T-cell (primary cell): ENCODE data around the gene GUCA2A. TPM values are rescaled to one million over a fixed set of nuclear protein-coding genes. Genes with fewer than 3 reads are reported as not detected.

Experiments
- ATAC-seq, 4 experiments: fragments of 200-7000 bp in 3 of 4; fragments of 150-1000 bp in 1 of 4; cut with Tn5 transposase; replicated peaks in 1 of 4; 1 replicate in 3 of 4; 2 replicates in 1 of 4; pipeline ENCODE4 v1.10.0; 2021; ENCODE audit warnings: moderate library complexity in 3 of 4, mild to moderate bottlenecking in 2 of 4, moderate number of reproducible peaks in 1 of 4
- CTCF ChIA-PET, 2 donors: fragments of 300-600 bp; sonication (Branson Sonifier 250); formaldehyde crosslinking; loops; one replicate each; lab custom pipeline; 2022; ENCODE audit warnings: antibody characterized with exemption in 2 of 2; lab: Charles Lee
- POLR2A ChIA-PET, 2 donors: fragments of 300-600 bp; sonication (Branson Sonifier 250); formaldehyde crosslinking; loops; one replicate each; lab custom pipeline; 2022; ENCODE audit warnings: antibody characterized with exemption in 2 of 2; lab: Charles Lee
- DNase-seq, 35 experiments: peaks; one replicate each; pipeline versions ENCODE4 v3.0.0 to v3.0.0-alpha.2; 2013 to 2023
- H3K27ac ChIP-seq: one replicate; pipeline ENCODE4 v1.5.1; 2013; ENCODE audit warnings: low read length
- H3K27me3 ChIP-seq, 2 experiments: replicated peaks in 1 of 2; 1 replicate in 1 of 2; 2 replicates in 1 of 2; pipeline versions ENCODE4 v1.6.1 to v1.7.0; 2013; ENCODE audit warnings: low read length in 1 of 2, mixed read lengths in 1 of 2; ENCODE audit not compliant: control insufficient read depth in 2 of 2, insufficient read depth in 2 of 2; ENCODE audit errors: extremely low read depth in 1 of 2
- H3K36me3 ChIP-seq, 2 donors: 1 replicate in 1 of 2; 2 replicates in 1 of 2; pipeline versions ENCODE4 v1.6.1 to v1.7.0; 2013; ENCODE audit warnings: low read length in 1 of 2; ENCODE audit not compliant: control insufficient read depth in 2 of 2, insufficient read depth in 1 of 2; ENCODE audit errors: extremely low read depth in 1 of 2
- H3K4me1 ChIP-seq, 2 experiments: 1 replicate in 1 of 2; 2 replicates in 1 of 2; pipeline versions ENCODE4 v1.6.1 to v1.7.0; 2013; ENCODE audit warnings: low read length in 2 of 2, mixed read lengths in 1 of 2; ENCODE audit not compliant: insufficient read depth in 2 of 2, control insufficient read depth in 1 of 2; ENCODE audit errors: extremely low read depth in 1 of 2
- H3K4me3 ChIP-seq, 2 donors: 1 replicate in 1 of 2; 2 replicates in 1 of 2; pipeline versions ENCODE4 v1.5.1 to v1.7.0; 2013; ENCODE audit warnings: mild to moderate bottlenecking in 2 of 2, low read length in 1 of 2, moderate library complexity in 1 of 2; ENCODE audit not compliant: control insufficient read depth in 1 of 2; ENCODE audit errors: extremely low read depth in 1 of 2
- H3K9me3 ChIP-seq: 2 replicates; pipeline ENCODE4 v1.7.0; 2013
- H3K27ac Mint-ChIP-seq, 2 donors: one replicate each; pipeline ENCODE4 v1.8.0; 2020 to 2021; ENCODE audit warnings: mild to moderate bottlenecking in 2 of 2, mixed read lengths in 2 of 2
- H3K27me3 Mint-ChIP-seq, 2 donors: one replicate each; pipeline ENCODE4 v1.8.0; 2021 to 2022; ENCODE audit warnings: mixed read lengths in 2 of 2
- H3K36me3 Mint-ChIP-seq: one replicate; pipeline ENCODE4 v1.8.0; 2021; ENCODE audit warnings: mixed read lengths
- H3K4me1 Mint-ChIP-seq, 3 donors: one replicate each; pipeline ENCODE4 v1.8.0; 2020 to 2022; ENCODE audit warnings: mixed read lengths in 3 of 3, mild to moderate bottlenecking in 1 of 3
- H3K4me3 Mint-ChIP-seq, 3 donors: one replicate each; pipeline ENCODE4 v1.8.0; 2020 to 2022; ENCODE audit warnings: mild to moderate bottlenecking in 3 of 3, mixed read lengths in 3 of 3, moderate library complexity in 3 of 3
- H3K9me3 Mint-ChIP-seq, 3 donors: one replicate each; pipeline ENCODE4 v1.8.0; 2020 to 2022; ENCODE audit warnings: mixed read lengths in 3 of 3
- WGBS: methylation state at CpG from one replicate; pipeline ENCODE4 v1.1.5; 2013; ENCODE audit warnings: missing lambda C conversion rate; ENCODE audit not compliant: insufficient coverage; 5-methylcytosine and 5-hydroxymethylcytosine counted together
- total RNA-seq, 35 experiments: library from RNA in 6 of 35; stranded (reverse) in 6 of 35; fragments of 120-200 nt in 1 of 35; gene quantifications; one replicate each; pipeline versions ENCODE4 v1.2.1 to v1.2.4 and lab custom pipeline; 2013 to 2026

GUCA2A gene
- total RNA-seq, 5 donors from 2014 or later (not counting 1 experiment from before 2014, with no cell fraction given) = not detected

- POLR2A ChIA-PET = no interaction called here
- H3K27ac Mint-ChIP-seq = no peak overlapping the region
Observed at GRCh38 chr1:42162181-42162580, 2.4 kb downstream of the GUCA2A start.

GRCh38 chr1:42158189-42158588 is 6.4 kb downstream of the GUCA2A start:
- CTCF ChIA-PET = no interaction called here
- H3K27ac Mint-ChIP-seq = no peak overlapping the region

More at GRCh38 chr1:42162181-42162580, 2.4 kb downstream of the GUCA2A start:
- no peak for ATAC-seq
- H3K4me3 ChIP-seq = no peak overlapping the region
- H3K36me3 ChIP-seq = no peaks in the 10 kb centered on the region
- H3K9me3 ChIP-seq = no peaks in the 10 kb centered on the region
- no peak overlapping the region for H3K27ac ChIP-seq
- no peaks in the 10 kb centered on the region for H3K4me1 ChIP-seq
- peaks cover 7 to 10% (median 7%) of the 10 kb centered on the region in 3 donors for H3K4me1 Mint-ChIP-seq
- WGBS = 84% methylated on average over 2 of the region's 5 CpGs
- CTCF ChIA-PET = no interaction called here
- peaks cover 0 to 30% of the 10 kb centered on the region in 2 experiments for H3K27me3 ChIP-seq
- peaks cover 7 to 8% of the 10 kb centered on the region in 2 donors for H3K27me3 Mint-ChIP-seq
- no peaks in the 10 kb centered on the region for H3K36me3 Mint-ChIP-seq
- DNase-seq = no peak
- H3K4me3 Mint-ChIP-seq = no peak overlapping the region
- H3K9me3 Mint-ChIP-seq = peaks cover 4 to 13% (median 7%) of the 10 kb centered on the region in 3 donors

GRCh38 chr1:42157667-42158066 is 6.9 kb downstream of the GUCA2A start:
- Histone ChIP-seq H3K4me3 (no peak overlapping the region), H3K27ac (no peak overlapping the region), H3K9me3 (no peaks in the 10 kb centered on the region), H3K4me1 (no peaks in the 10 kb centered on the region), H3K27me3 (peaks cover 0 to 21% of the 10 kb centered on the region in 2 experiments), H3K36me3 (no peaks in the 10 kb centered on the region)
- ATAC-seq (peak in 3 of 4 experiments; percentile 38 to 48 (median 48)), DNase-seq (peak in 1 of 35 experiments; percentile 24)
- Mint-ChIP-seq H3K27me3 (peaks cover 7 to 10% of the 10 kb centered on the region in 2 donors), H3K9me3 (peaks cover 4 to 13% (median 7%) of the 10 kb centered on the region in 3 donors), H3K4me1 (peaks cover 7 to 10% (median 7%) of the 10 kb centered on the region in 3 donors), H3K36me3 (no peaks in the 10 kb centered on the region), H3K27ac (peak overlapping the region; percentile 16 to 68), H3K4me3 (no peak overlapping the region)
- CTCF ChIA-PET = interaction anchor here in 1 of 2 donors (0.6 kb wide), 1 partner anchor 1672 kb away, joined by 4 read pairs; no protein-coding TSS in a partner anchor
- WGBS = 30% methylated on average over 5 of the region's 7 CpGs
- POLR2A ChIA-PET = interaction anchor here in 1 of 2 donors (0.5 kb wide), 1 partner anchor 144 kb away, joined by 3 read pairs; no protein-coding TSS in a partner anchor

More at GRCh38 chr1:42158189-42158588, 6.4 kb downstream of the GUCA2A start:
- no CpG with 5 or more reads among the region's 2 CpGs for WGBS
- Histone ChIP-seq H3K4me1 (no peaks in the 10 kb centered on the region), H3K36me3 (no peaks in the 10 kb centered on the region), H3K9me3 (no peaks in the 10 kb centered on the region), H3K27ac (no peak overlapping the region), H3K4me3 (no peak overlapping the region), H3K27me3 (peaks cover 0 to 22% of the 10 kb centered on the region in 2 experiments)
- Mint-ChIP-seq H3K4me1 (peaks cover 7 to 10% (median 7%) of the 10 kb centered on the region in 3 donors), H3K36me3 (no peaks in the 10 kb centered on the region), H3K4me3 (no peak overlapping the region), H3K9me3 (peaks cover 4 to 13% (median 7%) of the 10 kb centered on the region in 3 donors), H3K27me3 (peaks cover 7 to 12% of the 10 kb centered on the region in 2 donors)
- POLR2A ChIA-PET = interaction anchor here in 1 of 2 donors (0.5 kb wide), 1 partner anchor 143 kb away, joined by 3 read pairs; no protein-coding TSS in a partner anchor
- DNase-seq (no peak), ATAC-seq (no peak)

GRCh38 chr1:42155362-42155761 is 9.2 kb downstream of the GUCA2A start:
- Mint-ChIP-seq H3K9me3 (no peaks in the 10 kb centered on the region), H3K4me3 (no peak overlapping the region), H3K27me3 (peaks cover 2 to 14% of the 10 kb centered on the region in 2 donors), H3K36me3 (no peaks in the 10 kb centered on the region), H3K4me1 (peaks cover 7 to 10% (median 7%) of the 10 kb centered on the region in 3 donors), H3K27ac (no peak overlapping the region)
- no peak for ATAC-seq
- no peak for DNase-seq
- H3K4me1 ChIP-seq = no peaks in the 10 kb centered on the region
- no peak overlapping the region for H3K4me3 ChIP-seq
- no peaks in the 10 kb centered on the region for H3K36me3 ChIP-seq
- ChIA-PET CTCF (interaction anchor here in 1 of 2 donors (0.6 kb wide), 1 partner anchor 317 kb away, joined by 4 read pairs; no protein-coding TSS in a partner anchor), POLR2A (no interaction called here)
- peaks cover 0 to 15% of the 10 kb centered on the region in 2 experiments for H3K27me3 ChIP-seq
- WGBS = 92% methylated on average over 7 of the region's 12 CpGs
- H3K27ac ChIP-seq = no peak overlapping the region
- H3K9me3 ChIP-seq = no peaks in the 10 kb centered on the region

- Mint-ChIP-seq H3K27ac (no peak overlapping the region), H3K36me3 (no peaks in the 10 kb centered on the region), H3K9me3 (no peaks in the 10 kb centered on the region), H3K4me3 (no peak overlapping the region), H3K27me3 (peaks cover 6 to 18% of the 10 kb centered on the region in 2 donors), H3K4me1 (peaks cover 7 to 10% (median 7%) of the 10 kb centered on the region in 3 donors)
- Histone ChIP-seq H3K4me3 (no peak overlapping the region), H3K9me3 (no peaks in the 10 kb centered on the region), H3K4me1 (no peaks in the 10 kb centered on the region), H3K27me3 (peaks cover 0 to 16% of the 10 kb centered on the region in 2 experiments), H3K27ac (no peak overlapping the region), H3K36me3 (no peaks in the 10 kb centered on the region)
- ATAC-seq = no peak
- DNase-seq = no peak
- POLR2A ChIA-PET = no interaction called here
- 82% methylated on average over 13 of the region's 13 CpGs for WGBS
- CTCF ChIA-PET = no interaction called here
Observed at GRCh38 chr1:42154685-42155084, 9.9 kb downstream of the GUCA2A start.

GRCh38 chr1:42153624-42154023 is 10.9 kb downstream of the GUCA2A start:
- 90% methylated on average over 2 of the region's 6 CpGs for WGBS
- H3K27me3 ChIP-seq = peaks cover 0 to 16% of the 10 kb centered on the region in 2 experiments
- Mint-ChIP-seq H3K36me3 (no peaks in the 10 kb centered on the region), H3K27ac (no peak overlapping the region), H3K4me3 (no peak overlapping the region), H3K27me3 (peaks cover 6 to 18% of the 10 kb centered on the region in 2 donors), H3K4me1 (peaks cover 7 to 10% (median 7%) of the 10 kb centered on the region in 3 donors), H3K9me3 (no peaks in the 10 kb centered on the region)
- no peak overlapping the region for H3K4me3 ChIP-seq
- ATAC-seq (no peak), DNase-seq (no peak)
- H3K4me1 ChIP-seq = no peaks in the 10 kb centered on the region
- H3K9me3 ChIP-seq = no peaks in the 10 kb centered on the region
- no peak overlapping the region for H3K27ac ChIP-seq
- CTCF ChIA-PET = no interaction called here
- POLR2A ChIA-PET = interaction anchor here in 1 of 2 donors (0.6 kb wide), 1 partner anchor 147 kb away, joined by 3 read pairs; no protein-coding TSS in a partner anchor
- H3K36me3 ChIP-seq = no peaks in the 10 kb centered on the region
